GM19395 (cell line): ENCODE measurements around the gene PDZD8.
"Not testable (repeated sequence)": the region's sequence is repeated elsewhere in the genome, so short reads cannot be mapped to it uniquely, and the experiment has no call there.

Experiments
- ATAC-seq: cut with Tn5 transposase; IDR thresholded peaks from one replicate; pipeline ENCODE4 v1.9.1; 2021; ENCODE audit warnings: mild to moderate bottlenecking, moderate library complexity; ENCODE audit not compliant: unreplicated experiment

Gene PDZD8

GRCh38 chr10:117237401-117237991 lies 137.7 kb downstream of the PDZD8 start:
- ATAC-seq = no peak

GRCh38 chr10:117230107-117230506 lies 145.1 kb downstream of the PDZD8 start:
- not testable (repeated sequence) for ATAC-seq

GRCh38 chr10:117228210-117228609 lies 147.0 kb downstream of the PDZD8 start:
- no peak for ATAC-seq
